Lower leg skin (tissue), 3 donors: ENCODE measurements around the gene TIAM2.

Source experiments
- POLR2A ChIP-seq, 2 donors: fragments of 450-650 bp; IDR thresholded peaks; one replicate each; pipeline ENCODE4 v1.6.1; 2016 to 2017; ENCODE audit warnings: antibody characterized with exemption in 2 of 2, mild to moderate bottlenecking in 1 of 2, moderate library complexity in 1 of 2
- TF ChIP-seq, protein P1 (sequence below), 3 donors: fragments of 450-650 bp; IDR thresholded peaks; one replicate each; pipeline ENCODE4 v1.5.1; 2016; ENCODE audit warnings: antibody characterized with exemption in 3 of 3, mild to moderate bottlenecking in 3 of 3, moderate library complexity in 2 of 3

GRCh38 chr6:155219858-155220301, 224.8 kb downstream of the TIAM2 start:
- TF ChIP-seq, protein P1, sequence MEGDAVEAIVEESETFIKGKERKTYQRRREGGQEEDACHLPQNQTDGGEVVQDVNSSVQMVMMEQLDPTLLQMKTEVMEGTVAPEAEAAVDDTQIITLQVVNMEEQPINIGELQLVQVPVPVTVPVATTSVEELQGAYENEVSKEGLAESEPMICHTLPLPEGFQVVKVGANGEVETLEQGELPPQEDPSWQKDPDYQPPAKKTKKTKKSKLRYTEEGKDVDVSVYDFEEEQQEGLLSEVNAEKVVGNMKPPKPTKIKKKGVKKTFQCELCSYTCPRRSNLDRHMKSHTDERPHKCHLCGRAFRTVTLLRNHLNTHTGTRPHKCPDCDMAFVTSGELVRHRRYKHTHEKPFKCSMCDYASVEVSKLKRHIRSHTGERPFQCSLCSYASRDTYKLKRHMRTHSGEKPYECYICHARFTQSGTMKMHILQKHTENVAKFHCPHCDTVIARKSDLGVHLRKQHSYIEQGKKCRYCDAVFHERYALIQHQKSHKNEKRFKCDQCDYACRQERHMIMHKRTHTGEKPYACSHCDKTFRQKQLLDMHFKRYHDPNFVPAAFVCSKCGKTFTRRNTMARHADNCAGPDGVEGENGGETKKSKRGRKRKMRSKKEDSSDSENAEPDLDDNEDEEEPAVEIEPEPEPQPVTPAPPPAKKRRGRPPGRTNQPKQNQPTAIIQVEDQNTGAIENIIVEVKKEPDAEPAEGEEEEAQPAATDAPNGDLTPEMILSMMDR (IDR thresholded peaks at IDR 0.05) = no peak
- no peak for TF ChIP-seq POLR2A (IDR thresholded peaks at IDR 0.05)
